Kidney (tissue), 14 donors: ENCODE results near the gene SDF2. TPM values are rescaled to one million over a fixed set of nuclear protein-coding genes. Genes with fewer than 3 reads are reported as not detected.

Experiments
- DNase-seq, 5 donors: peaks; one replicate each; pipeline ENCODE4 v3.0.0-alpha.2; 2013 to 2020
- FAIRE-seq: peaks from 2 replicates; lab custom pipeline; 2012; peaks lifted over from hg19 to GRCh38; lab: Jason Lieb, UNC
- H3K27ac ChIP-seq, 2 donors: one replicate each; pipeline ENCODE4 v1.7.0; 2013; ENCODE audit warnings: low read depth in 2 of 2, low read length in 2 of 2, inconsistent platforms in 1 of 2
- H3K27me3 ChIP-seq: one replicate; pipeline ENCODE4 v1.7.1; 2013; ENCODE audit warnings: low read length, inconsistent platforms; ENCODE audit not compliant: control insufficient read depth, insufficient read depth
- H3K36me3 ChIP-seq, 3 donors: one replicate each; pipeline versions ENCODE4 v1.7.0 to v1.7.1; 2013; ENCODE audit warnings: low read length in 3 of 3, control low read depth in 1 of 3, inconsistent platforms in 1 of 3; ENCODE audit not compliant: insufficient read depth in 3 of 3, control insufficient read depth in 2 of 3
- H3K4me1 ChIP-seq, 3 donors: one replicate each; pipeline versions ENCODE4 v1.7.0 to v1.7.1; 2013; ENCODE audit warnings: low read length in 3 of 3, inconsistent platforms in 1 of 3, low read depth in 1 of 3; ENCODE audit not compliant: control insufficient read depth in 2 of 3, insufficient read depth in 2 of 3
- H3K4me3 ChIP-seq, 3 donors: one replicate each; pipeline versions ENCODE4 v1.7.0 to v1.8.1; 2013; ENCODE audit warnings: low read length in 3 of 3, control low read depth in 1 of 3, inconsistent platforms in 1 of 3
- H3K9ac ChIP-seq, 3 donors: one replicate each; pipeline versions ENCODE4 v1.7.0 to v1.7.1; 2013; ENCODE audit warnings: low read length in 3 of 3, control low read depth in 1 of 3, inconsistent platforms in 1 of 3
- H3K9me3 ChIP-seq, 3 donors: one replicate each; pipeline versions ENCODE4 v1.7.0 to v1.7.1; 2013; ENCODE audit warnings: low read length in 3 of 3, control low read depth in 1 of 3, inconsistent platforms in 1 of 3; ENCODE audit not compliant: control insufficient read depth in 2 of 3, insufficient read depth in 1 of 3
- CTCF ChIP-seq: IDR thresholded peaks from 3 replicates; pipeline ENCODE4 v1.5.1; 2012; ENCODE audit warnings: mild to moderate bottlenecking, moderate library complexity, borderline replicate concordance; ENCODE audit not compliant: insufficient read depth; ENCODE audit errors: extremely low read depth
- intact Hi-C: fragments of 100-400 bp; cut with DNase I; formaldehyde crosslinking; loops from one replicate; pipeline ENCODE4 v1.11.1; 2022
- polyA plus RNA-seq: library from polyadenylated mRNA; stranded (reverse); fragments of 350-450 nt; fragmentation: Illumina TruSeq; extraction: RNeasy Lipid Tissue Mini Kit (QIAGEN cat#74804); gene quantifications from one replicate; pipeline ENCODE4 v1.2.3, GENCODE V29; 2014; ENCODE audit warnings: low read depth, low replicate concordance; ENCODE audit not compliant: insufficient read depth
- total RNA-seq: library from RNA; stranded (reverse); fragmentation: NEBNext Ultra II Directional; extraction: Animal tissue kit (Norgen Biotek cat#: 25700); gene quantifications from one replicate; pipeline ENCODE4 v1.2.1, GENCODE V29; 2021
- donor health status: control.
- donor health status: control.
- donor health status: control.
- donor health status: control.
- donor health status: control.
- donor health status: DM: yes; HTN: yes; CAD: no.
- donor health status: Normal renal cell carcinoma (clear cell type).

Gene SDF2
- total and polyA plus RNA-seq, 2 donors from 2014 or later: 54.3 to 101 TPM

GRCh38 chr17:28700278-28700677 is 38.6 kb upstream of the SDF2 start:
- H3K4me3 ChIP-seq: no peak overlapping the region
- no peak overlapping the region for H3K27ac ChIP-seq
- H3K9ac ChIP-seq: no peak overlapping the region
- no peak for FAIRE-seq
- intact Hi-C loops: no loop called here
- no peak for TF ChIP-seq CTCF
- no peaks in the 10 kb centered on the region for H3K9me3 ChIP-seq
- peaks cover 2 to 70% (median 62%) of the 10 kb centered on the region in 3 donors for H3K36me3 ChIP-seq
- H3K27me3 ChIP-seq: no peaks in the 10 kb centered on the region
- H3K4me1 ChIP-seq: peaks cover 0 to 10% (median 3%) of the 10 kb centered on the region in 3 donors
- no peak for DNase-seq

GRCh38 chr17:28698253-28698941 is 36.7 kb upstream of the SDF2 start:
- intact Hi-C loops: no loop called here
- H3K27ac ChIP-seq: peak overlapping the region in 1 of 2 donors; percentile 7
- DNase-seq (peak in 4 of 5 donors; percentile 6 to 72 (median 36)), FAIRE-seq (no peak)
- TF ChIP-seq CTCF: no peak
- no peaks in the 10 kb centered on the region for H3K27me3 ChIP-seq
- H3K4me1 ChIP-seq: peaks cover 0 to 10% (median 3%) of the 10 kb centered on the region in 3 donors
- H3K4me3 ChIP-seq: no peak overlapping the region
- no peak overlapping the region for H3K9ac ChIP-seq
- no peaks in the 10 kb centered on the region for H3K9me3 ChIP-seq
- H3K36me3 ChIP-seq: peaks cover 2 to 86% (median 80%) of the 10 kb centered on the region in 3 donors

- no peak overlapping the region for H3K4me3 ChIP-seq
- peaks cover 6 to 72% (median 59%) of the 10 kb centered on the region in 3 donors for H3K36me3 ChIP-seq
- DNase-seq (peak in 1 of 5 donors; percentile 13), FAIRE-seq (no peak)
- H3K4me1 ChIP-seq: peaks cover 0 to 8% (median 3%) of the 10 kb centered on the region in 3 donors
- intact Hi-C loops: no loop called here
- no peaks in the 10 kb centered on the region for H3K9me3 ChIP-seq
- no peaks in the 10 kb centered on the region for H3K27me3 ChIP-seq
- no peak overlapping the region for H3K9ac ChIP-seq
- TF ChIP-seq CTCF: no peak
- no peak overlapping the region for H3K27ac ChIP-seq
Observed at GRCh38 chr17:28693869-28694268, 32.2 kb upstream of the SDF2 start.
